Stimulated activated CD8-positive, alpha-beta memory T cell treated with anti-CD3 and anti-CD28 coated beads, Interleukin-12 subunit alpha, Interleukin-12 subunit beta, amount 100 ng/mL, for 24 hours (primary cell): ENCODE measurements around the gene SLC44A5.

ENCODE experiments used
- DNase-seq: peaks from one replicate; pipeline ENCODE4 v3.0.0-alpha.2; 2020; ENCODE audit errors: extremely low read depth

The SLC44A5 gene

GRCh38 chr1:75588779-75589475 is 22.0 kb downstream of the SLC44A5 start:
- DNase-seq, result no peak

- no peak for DNase-seq
These were observed 23.2 kb downstream of the SLC44A5 start for GRCh38 chr1:75587692-75588091.

GRCh38 chr1:75583282-75583681 is 27.6 kb downstream of the SLC44A5 start:
- DNase-seq, result no peak

- DNase-seq, result no peak
These were observed 28.1 kb downstream of the SLC44A5 start for GRCh38 chr1:75582725-75583261.

- DNase-seq, result no peak
These were observed 31.9 kb downstream of the SLC44A5 start for GRCh38 chr1:75579046-75579445.

GRCh38 chr1:75575837-75576236 is 35.1 kb downstream of the SLC44A5 start:
- DNase-seq, result no peak

- no peak for DNase-seq
These were observed 43.7 kb downstream of the SLC44A5 start for GRCh38 chr1:75567191-75567590.

- no peak for DNase-seq
These were observed 51.1 kb downstream of the SLC44A5 start for GRCh38 chr1:75559800-75560199.

GRCh38 chr1:75559136-75559535 is 51.8 kb downstream of the SLC44A5 start:
- DNase-seq, result no peak

- no peak for DNase-seq
These were observed 56.0 kb downstream of the SLC44A5 start for GRCh38 chr1:75554870-75555269.

- DNase-seq, result no peak
These were observed 56.7 kb downstream of the SLC44A5 start for GRCh38 chr1:75554181-75554580.

GRCh38 chr1:75550559-75550958 is 60.4 kb downstream of the SLC44A5 start:
- no peak for DNase-seq

GRCh38 chr1:75548721-75549480 is 62.0 kb downstream of the SLC44A5 start:
- no peak for DNase-seq

- DNase-seq, result no peak
These were observed 67.2 kb downstream of the SLC44A5 start for GRCh38 chr1:75543705-75544104.

GRCh38 chr1:75542818-75543570 is 67.9 kb downstream of the SLC44A5 start:
- no peak for DNase-seq

GRCh38 chr1:75539230-75540116 is 71.4 kb downstream of the SLC44A5 start:
- DNase-seq, result no peak

GRCh38 chr1:75533085-75533484 is 77.8 kb downstream of the SLC44A5 start:
- no peak for DNase-seq

- DNase-seq, result no peak
These were observed 79.3 kb downstream of the SLC44A5 start for GRCh38 chr1:75531570-75531969.

- no peak for DNase-seq
These were observed 81.4 kb downstream of the SLC44A5 start for GRCh38 chr1:75529488-75529887.

GRCh38 chr1:75528001-75528400 is 82.9 kb downstream of the SLC44A5 start:
- no peak for DNase-seq

- DNase-seq, result no peak
These were observed 88.5 kb downstream of the SLC44A5 start for GRCh38 chr1:75522389-75522788.
